Type B pancreatic cell (in vitro differentiated cells): ENCODE measurements around the gene GABRA6. TPM values are rescaled to one million over a fixed set of nuclear protein-coding genes. Genes with fewer than 3 reads are reported as not detected.
"Not testable (repeated sequence)": the region's sequence is repeated elsewhere in the genome, so short reads cannot be mapped to it uniquely, and the experiment has no call there.

Source experiments
- DNase-seq: peaks from one replicate; pipeline ENCODE4 v3.0.0; 2021; ENCODE audit warnings: mixed read lengths; ENCODE audit not compliant: unreplicated experiment; ENCODE audit errors: extremely low spot score
- H3K27ac Mint-ChIP-seq: 2 replicates; pipeline ENCODE4 v1.8.0; 2021; ENCODE audit warnings: mild to moderate bottlenecking, mixed read lengths
- H3K27me3 Mint-ChIP-seq: 2 replicates; pipeline ENCODE4 v1.8.0; 2021; ENCODE audit warnings: mixed read lengths
- H3K36me3 Mint-ChIP-seq: 2 replicates; pipeline ENCODE4 v1.8.0; 2021; ENCODE audit warnings: mixed read lengths
- H3K4me1 Mint-ChIP-seq: one replicate; pipeline ENCODE4 v1.8.0; 2021; ENCODE audit warnings: mixed read lengths; ENCODE audit not compliant: unreplicated experiment
- H3K4me3 Mint-ChIP-seq: 2 replicates; pipeline ENCODE4 v1.8.0; 2021; ENCODE audit warnings: mild to moderate bottlenecking, mixed read lengths
- H3K9me3 Mint-ChIP-seq: 2 replicates; pipeline ENCODE4 v1.8.0; 2021; ENCODE audit warnings: mixed read lengths
- CTCF ChIP-seq: fragments of 200-600 bp; sonication (generic); conservative IDR thresholded peaks from 2 replicates; pipeline ENCODE4 v1.5.0; 2021; ENCODE audit warnings: antibody characterized with exemption, mild to moderate bottlenecking
- long read RNA-seq: library from polyadenylated mRNA; unstranded; transcript quantifications from one replicate; pipeline ENCODE4 v2.0.0, GENCODE V29; 2020
- total RNA-seq: library from RNA; stranded (reverse); gene quantifications from 2 replicates; pipeline ENCODE4 v1.2.1, GENCODE V29; 2021; ENCODE audit warnings: low replicate concordance

GABRA6 gene
- total RNA-seq, result not detected in 2 replicates
- long read RNA-seq, result 0 reads

DNA sequence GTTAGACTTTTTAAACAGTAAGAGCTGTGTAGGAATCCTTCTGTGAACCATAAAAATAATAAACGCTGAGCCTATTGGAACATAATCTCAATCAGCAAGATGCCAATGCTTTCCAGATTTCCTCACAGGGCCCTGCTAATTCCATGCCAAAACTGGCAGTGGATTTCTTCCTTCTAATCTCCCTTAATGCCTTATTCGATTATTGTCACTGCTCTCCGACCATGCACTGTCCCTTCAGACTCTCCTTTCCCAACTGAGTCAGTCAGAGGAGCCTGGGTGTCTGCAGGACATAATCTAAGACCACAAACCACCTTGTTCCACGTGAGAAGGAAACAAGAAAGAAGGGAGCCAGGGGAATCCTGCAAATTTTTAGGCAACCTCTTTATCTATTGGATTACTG lies at the start of gene GABRA6:
TSS of gene GABRA6 (plus strand) at position 261 of the 400 bp plus-strand sequence. CDS start 269 bp downstream, outside the sequence.
- H3K27ac Mint-ChIP-seq, result no peak within 1 kb of the TSS
- H3K27me3 Mint-ChIP-seq, result no peaks in the 10 kb centered on the region
- DNase-seq, result no peak
- H3K4me3 Mint-ChIP-seq, result no peak within 1 kb of the TSS
- TF ChIP-seq CTCF, result no peak
- no peaks in the 10 kb centered on the region for H3K36me3 Mint-ChIP-seq
- H3K4me1 Mint-ChIP-seq, result no peaks in the 10 kb centered on the region
- no peaks in the 10 kb centered on the region for H3K9me3 Mint-ChIP-seq

DNA sequence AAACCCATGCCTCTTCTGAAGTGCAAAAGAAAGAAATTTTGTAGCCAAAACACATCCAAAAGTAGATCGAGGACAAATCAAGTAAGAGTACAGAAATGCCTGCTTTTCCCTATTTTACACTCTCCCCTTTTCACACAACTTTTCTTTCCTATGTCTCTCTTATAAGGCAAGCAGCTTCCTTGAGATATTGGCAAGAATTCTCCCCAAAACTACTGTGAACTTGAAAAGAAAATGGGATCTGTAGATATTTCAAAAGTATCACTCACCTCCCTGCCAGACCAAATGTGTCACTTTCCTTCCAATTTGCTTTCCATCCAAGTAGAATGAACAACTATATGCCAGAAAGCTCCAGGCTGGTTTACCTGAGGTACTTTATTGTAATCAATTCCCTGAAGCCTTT lies 47.9 kb upstream of the GABRA6 start:
- H3K4me1 Mint-ChIP-seq, result no peaks in the 10 kb centered on the region
- H3K27me3 Mint-ChIP-seq, result no peaks in the 10 kb centered on the region
- no peak overlapping the region for H3K4me3 Mint-ChIP-seq
- H3K9me3 Mint-ChIP-seq, result no peaks in the 10 kb centered on the region
- no peak overlapping the region for H3K27ac Mint-ChIP-seq
- no peak for TF ChIP-seq CTCF
- no peaks in the 10 kb centered on the region for H3K36me3 Mint-ChIP-seq
- no peak for DNase-seq

DNA sequence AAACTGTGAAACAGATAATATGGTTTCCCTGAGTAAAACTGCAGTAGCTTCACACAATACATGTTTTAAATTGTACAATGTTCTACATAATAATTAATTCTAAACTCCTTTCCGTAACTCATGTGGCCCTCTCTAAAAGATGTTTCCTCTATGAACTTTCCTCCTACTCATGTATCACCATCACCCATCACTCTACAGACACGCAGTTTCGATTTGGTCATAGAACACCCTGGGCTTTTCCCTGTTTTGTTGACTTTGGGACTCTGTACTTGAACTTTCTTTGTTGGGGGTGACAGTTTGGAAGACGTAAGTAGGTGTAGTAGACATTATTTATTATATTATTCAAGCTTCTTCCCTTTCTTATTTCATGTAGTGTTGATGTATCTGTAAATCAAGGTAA lies 44.1 kb upstream of the GABRA6 start:
- Mint-ChIP-seq H3K27me3 (no peaks in the 10 kb centered on the region), H3K4me3 (no peak overlapping the region)

DNA sequence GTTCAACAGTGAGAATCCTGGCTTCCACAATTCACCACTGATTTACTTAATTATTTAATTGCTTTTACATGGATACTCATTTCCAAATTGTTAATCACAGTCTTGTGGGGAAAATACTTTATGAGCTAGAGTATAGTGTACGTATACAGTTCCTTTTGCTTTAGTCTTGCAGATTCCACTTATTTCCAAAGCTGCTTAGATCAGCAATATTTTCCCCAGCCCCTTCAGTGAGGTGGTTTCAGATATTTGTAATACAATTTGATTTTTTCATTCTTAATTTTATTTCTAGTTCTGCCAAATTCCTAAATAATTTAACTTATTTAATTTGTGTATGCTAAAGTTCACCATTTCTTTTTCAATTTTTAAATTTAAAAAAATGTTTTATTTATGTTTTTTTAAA lies 40.3 kb upstream of the GABRA6 start:
- Mint-ChIP-seq H3K9me3 (no peaks in the 10 kb centered on the region), H3K4me3 (no peak overlapping the region), H3K27me3 (no peaks in the 10 kb centered on the region), H3K36me3 (no peaks in the 10 kb centered on the region), H3K27ac (no peak overlapping the region), H3K4me1 (no peaks in the 10 kb centered on the region)
- no peak for TF ChIP-seq CTCF
- DNase-seq, result no peak

More for the DNA sequence above, 44.1 kb upstream of the GABRA6 start:
- TF ChIP-seq CTCF, result no peak
- no peak overlapping the region for H3K27ac Mint-ChIP-seq
- H3K4me1 Mint-ChIP-seq, result no peaks in the 10 kb centered on the region
- no peaks in the 10 kb centered on the region for H3K36me3 Mint-ChIP-seq
- no peak for DNase-seq
- no peaks in the 10 kb centered on the region for H3K9me3 Mint-ChIP-seq

DNA sequence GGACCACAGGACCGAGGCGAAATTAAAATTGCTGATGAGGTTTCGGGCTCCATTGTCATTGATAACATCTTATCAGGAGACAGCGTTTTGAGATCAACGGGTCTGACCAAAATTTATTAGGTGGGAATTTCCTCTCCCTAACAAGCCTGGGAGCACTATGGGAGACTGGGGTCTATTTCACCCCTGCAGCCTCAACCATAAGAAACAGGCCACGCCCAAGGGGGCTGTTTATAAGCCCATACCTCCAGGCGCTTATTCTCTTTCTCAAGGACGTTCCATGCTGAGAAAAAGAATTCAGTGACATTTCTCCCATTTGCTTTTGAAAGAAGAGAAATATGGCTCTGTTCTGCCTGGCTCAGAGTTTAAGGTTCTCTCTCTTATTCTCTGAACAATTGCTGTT lies 33.6 kb upstream of the GABRA6 start:
- not testable (repeated sequence) for H3K27me3 Mint-ChIP-seq, H3K4me3 Mint-ChIP-seq, H3K36me3 Mint-ChIP-seq, H3K27ac Mint-ChIP-seq, H3K9me3 Mint-ChIP-seq, DNase-seq, H3K4me1 Mint-ChIP-seq

GRCh38 chr5:161660806-161661205 lies 24.7 kb upstream of the GABRA6 start:
- Mint-ChIP-seq H3K36me3 (no peaks in the 10 kb centered on the region), H3K27me3 (no peaks in the 10 kb centered on the region), H3K4me1 (no peaks in the 10 kb centered on the region), H3K27ac (no peak overlapping the region), H3K9me3 (no peaks in the 10 kb centered on the region), H3K4me3 (no peak overlapping the region)
- DNase-seq, result no peak
- no peak for TF ChIP-seq CTCF
